Activated CD4-positive, alpha-beta T cell treated with anti-CD3 and anti-CD28 coated beads, Interleukin-2, Interleukin-6, amounts not matched to agents 100 ng/mL and 50 ng/mL, durations not matched to agents 16 hours and 8 hours (primary cell): ENCODE measurements around the gene POU2F1.
"Not testable (repeated sequence)": the region's sequence is repeated elsewhere in the genome, so short reads cannot be mapped to it uniquely, and the experiment has no call there.

ENCODE experiments used
- DNase-seq: peaks from one replicate; pipeline ENCODE4 v3.0.0-alpha.2; 2020

The POU2F1 gene

GRCh38 chr1:167233373-167233772 lies 12.7 kb downstream of the POU2F1 start:
- no peak for DNase-seq

DNA sequence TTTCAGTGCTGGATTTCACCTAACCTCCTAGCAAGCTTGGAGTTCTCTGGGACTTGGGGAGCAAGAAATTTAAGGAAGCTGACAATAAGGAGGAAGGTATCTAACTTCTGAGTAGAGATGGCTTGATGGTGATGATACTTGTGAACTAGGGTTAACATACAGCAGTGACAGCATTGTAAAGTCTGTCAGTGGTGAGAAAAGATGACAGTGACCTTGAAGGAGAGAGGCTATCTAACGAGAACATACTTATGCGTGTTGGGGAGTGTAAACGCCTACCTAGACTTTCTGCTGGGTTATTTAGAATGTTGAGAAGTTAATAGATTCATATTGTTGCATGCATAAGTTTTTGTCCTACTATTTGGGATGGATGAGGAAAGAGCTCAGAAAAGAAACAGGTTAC lies 16.3 kb downstream of the POU2F1 start:
- DNase-seq, result no peak

GRCh38 chr1:167238713-167239112 lies 18.0 kb downstream of the POU2F1 start:
- DNase-seq, result no peak

DNA sequence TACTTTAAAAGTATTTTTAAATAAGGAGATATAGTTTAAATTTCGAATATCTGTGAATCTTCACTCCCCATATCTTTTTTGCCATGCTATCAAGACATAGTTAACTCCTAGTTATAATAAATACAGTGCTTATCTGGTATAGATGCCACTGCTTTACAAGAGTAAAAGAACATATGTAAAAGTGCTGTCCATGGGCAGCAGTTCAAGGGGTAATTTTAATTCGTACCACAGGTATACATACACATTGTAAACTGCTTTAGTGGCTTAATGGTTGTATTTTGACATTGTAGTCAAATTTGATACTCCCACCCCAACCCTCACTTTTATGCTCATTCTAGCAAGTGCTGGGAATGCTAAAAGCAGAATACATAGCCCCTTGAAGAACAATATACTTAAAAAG lies 18.6 kb downstream of the POU2F1 start:
- DNase-seq, result no peak

- DNase-seq, result no peak
These were observed 23.6 kb downstream of the POU2F1 start for GRCh38 chr1:167244244-167244643.

DNA sequence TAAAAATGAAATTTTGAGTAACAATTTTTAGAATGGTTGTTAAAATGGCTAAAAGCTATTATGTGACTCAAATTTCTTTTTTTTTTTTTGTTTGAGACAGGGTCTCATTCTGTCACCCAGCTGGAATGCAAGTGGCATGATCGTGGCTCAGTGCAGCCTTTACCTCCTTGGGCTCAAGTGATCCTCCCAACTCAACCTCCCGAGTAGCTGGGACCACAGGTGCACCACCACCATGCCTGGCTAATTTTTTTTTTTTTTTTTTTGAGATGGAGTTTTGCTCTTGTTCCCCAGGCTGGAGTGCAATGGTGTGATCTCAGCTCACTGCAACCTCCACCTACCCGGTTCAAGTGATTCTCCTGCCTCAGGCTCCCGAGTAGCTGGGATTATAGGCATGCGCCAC lies 24.5 kb downstream of the POU2F1 start:
- not testable (repeated sequence) for DNase-seq

- no peak for DNase-seq
These were observed 26.3 kb downstream of the POU2F1 start for GRCh38 chr1:167246971-167247370.

- no peak for DNase-seq
These were observed 27.1 kb downstream of the POU2F1 start for GRCh38 chr1:167247754-167248153.

GRCh38 chr1:167248707-167249642 lies 28.3 kb downstream of the POU2F1 start:
- no peak for DNase-seq

DNA sequence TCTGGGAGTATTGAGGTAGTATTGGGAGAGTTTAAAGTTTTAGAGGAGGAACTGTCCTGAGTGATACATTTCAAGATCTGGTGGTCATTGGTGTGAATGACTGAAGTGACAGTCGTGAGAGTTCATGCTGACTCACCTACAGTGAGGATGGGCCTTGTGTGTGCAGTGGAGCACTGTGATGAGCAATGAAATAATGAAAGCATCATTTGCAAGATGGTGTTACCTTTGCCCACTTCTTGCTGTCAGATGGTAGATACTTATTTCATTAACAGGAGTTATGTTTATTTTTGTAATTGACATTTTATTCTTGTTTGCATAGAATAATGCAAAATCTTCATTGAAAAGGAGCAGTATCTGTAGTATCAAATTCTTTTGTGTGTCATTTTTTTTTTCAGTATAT lies 29.0 kb downstream of the POU2F1 start:
- peak; percentile 52 for DNase-seq

DNA sequence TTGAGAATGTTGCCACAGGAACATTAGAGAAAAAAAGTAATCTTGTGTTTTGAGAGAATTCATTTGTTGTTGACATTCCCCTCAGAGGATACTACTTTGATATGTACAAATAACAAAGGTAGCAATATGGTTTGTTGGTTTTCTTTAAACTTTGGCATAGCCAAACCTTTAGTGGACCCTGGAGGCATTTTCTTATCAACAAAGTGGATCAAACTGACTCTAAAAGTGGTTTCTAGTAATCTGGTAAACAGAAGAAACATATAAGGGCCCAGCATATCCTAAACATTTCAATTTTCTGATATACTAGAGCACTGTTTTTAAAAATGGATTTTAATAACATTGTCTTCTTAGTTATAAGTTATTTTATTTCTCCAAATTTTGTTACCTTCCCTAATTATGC lies 29.8 kb downstream of the POU2F1 start:
- no peak for DNase-seq

DNA sequence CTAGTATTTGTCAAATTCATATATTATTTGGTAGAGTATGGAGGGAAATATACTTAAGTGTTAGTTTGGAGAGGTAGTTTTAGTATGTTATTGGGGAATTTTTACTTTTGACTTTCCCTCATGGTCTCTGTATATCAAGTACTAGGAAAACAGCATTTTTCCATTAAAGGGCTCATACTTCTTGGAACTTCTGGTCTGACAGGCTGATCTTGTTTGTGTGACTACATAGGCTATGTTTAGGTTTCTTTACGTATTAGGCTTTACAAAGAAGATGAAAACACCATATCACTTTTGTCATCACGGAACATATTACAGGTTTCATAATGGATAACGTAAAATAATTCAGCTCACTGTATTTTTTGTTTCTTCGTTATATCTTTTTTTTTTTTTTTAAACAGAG lies 30.8 kb downstream of the POU2F1 start:
- DNase-seq, result no peak

DNA sequence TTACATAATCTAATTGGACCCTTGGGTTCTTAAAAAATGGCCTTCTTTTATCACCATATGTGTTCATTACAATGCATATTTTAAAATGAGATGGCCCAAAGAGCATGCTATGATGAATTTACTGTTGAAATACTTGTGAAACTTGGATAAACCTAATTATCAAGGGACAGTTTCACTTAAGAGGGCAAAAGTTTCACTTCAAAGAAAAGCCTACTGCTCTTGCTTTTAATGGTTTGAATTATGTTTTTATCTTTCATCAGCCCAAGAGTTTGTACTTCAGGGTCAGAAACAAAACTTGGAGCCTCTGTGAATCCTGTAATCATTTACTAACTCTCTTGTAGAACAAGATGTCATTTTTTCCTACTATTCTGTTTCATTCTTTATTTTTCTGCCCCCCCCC lies 32.3 kb downstream of the POU2F1 start:
- no peak for DNase-seq

GRCh38 chr1:167258858-167259257 lies 38.2 kb downstream of the POU2F1 start:
- no peak for DNase-seq

DNA sequence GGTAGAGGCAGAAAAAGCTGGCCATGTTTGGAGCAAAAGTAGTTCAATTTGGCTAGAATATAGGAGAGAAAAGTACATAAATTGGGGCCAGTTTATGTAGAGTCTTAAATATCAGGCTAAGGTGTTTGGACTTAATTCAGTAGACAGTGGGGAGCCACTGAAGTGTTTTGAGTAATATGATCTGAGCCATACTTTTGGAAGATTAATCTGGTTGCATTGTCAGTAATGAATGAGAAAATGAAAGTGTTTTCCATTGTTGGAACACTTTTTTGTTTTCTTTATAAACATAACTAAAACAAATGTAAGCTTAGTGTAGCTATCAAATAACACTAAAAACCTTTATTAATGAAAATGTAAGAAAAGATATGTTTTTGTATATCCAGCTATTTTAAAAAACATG lies 42.1 kb downstream of the POU2F1 start:
- DNase-seq, result no peak

GRCh38 chr1:167263344-167263743 lies 42.7 kb downstream of the POU2F1 start:
- no peak for DNase-seq

GRCh38 chr1:167263819-167264464 lies 43.3 kb downstream of the POU2F1 start:
- DNase-seq, result no peak

DNA sequence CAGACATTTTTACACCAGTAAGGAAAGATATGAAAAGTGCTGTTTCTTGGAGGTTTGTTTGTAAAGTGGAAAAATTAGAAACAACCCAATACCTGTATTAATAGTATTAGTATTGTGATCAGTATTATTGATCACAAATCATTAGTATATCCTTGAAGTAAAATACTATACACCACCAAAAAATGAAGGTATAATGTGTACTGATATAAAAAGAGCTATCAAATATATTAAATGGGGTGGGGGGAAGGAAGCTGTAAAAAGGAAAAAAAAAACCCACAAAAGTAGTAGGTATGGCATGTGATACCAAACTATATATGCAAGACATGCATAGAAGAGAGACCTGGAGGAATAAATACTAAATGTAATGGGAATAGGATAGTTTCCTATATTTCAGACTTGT lies 46.3 kb downstream of the POU2F1 start:
- no peak for DNase-seq

DNA sequence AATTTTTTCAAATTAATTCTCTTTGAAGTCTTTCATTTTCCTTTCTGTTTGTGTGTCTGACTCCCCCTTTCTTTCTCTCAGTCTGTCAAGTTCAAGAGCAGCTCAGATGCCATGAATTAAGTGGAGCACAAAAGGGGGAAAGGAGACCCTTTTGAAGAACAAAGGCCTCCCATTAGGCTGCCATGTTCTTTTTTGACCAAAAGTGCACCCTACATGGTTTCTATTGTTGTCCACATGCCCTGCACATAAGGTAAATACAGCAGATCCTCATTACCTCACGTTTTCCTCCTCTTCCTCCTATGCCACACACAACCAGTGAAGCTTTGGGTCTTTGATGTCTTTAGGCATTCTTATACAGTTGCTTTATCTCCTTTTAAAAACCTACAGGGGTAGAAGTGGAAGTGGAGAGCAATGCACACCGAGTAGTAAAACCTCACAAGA lies 47.7 kb downstream of the POU2F1 start:
- no peak for DNase-seq

DNA sequence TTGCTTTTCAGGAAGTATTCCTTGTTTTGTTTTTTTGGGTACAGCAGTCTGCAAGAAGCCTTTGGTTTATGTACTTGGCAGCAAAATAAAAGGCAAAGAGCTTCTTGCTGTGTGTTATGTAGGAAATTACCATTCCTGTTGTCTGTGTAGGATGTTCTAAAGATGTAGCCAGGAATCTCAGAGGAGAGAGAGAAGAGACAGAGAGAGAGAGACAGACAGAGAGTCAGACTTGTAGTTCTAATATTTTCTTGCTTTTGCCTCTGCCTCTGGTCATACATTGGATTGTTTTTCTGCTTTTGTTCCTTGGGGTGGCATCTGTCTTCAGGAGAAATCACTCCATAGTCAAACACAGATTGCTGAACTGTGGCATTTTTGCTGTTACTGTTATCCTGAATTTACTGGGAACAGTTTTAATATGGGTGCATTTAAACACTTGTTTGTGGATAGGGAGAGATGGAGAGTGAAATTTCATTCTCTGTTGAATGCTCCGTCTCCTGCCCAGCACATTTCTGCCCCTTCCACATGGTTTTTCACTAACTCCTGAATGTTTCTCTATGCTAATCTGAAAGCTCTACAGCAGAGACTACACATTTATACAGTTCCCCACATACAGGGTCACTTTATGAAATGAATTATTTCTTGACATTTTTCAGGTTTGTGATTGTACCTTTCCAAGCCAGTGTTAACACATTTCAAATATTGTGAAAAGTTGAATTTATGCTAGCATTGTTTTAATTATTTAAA lies 49.8 kb downstream of the POU2F1 start:
- DNase-seq, result no peak

DNA sequence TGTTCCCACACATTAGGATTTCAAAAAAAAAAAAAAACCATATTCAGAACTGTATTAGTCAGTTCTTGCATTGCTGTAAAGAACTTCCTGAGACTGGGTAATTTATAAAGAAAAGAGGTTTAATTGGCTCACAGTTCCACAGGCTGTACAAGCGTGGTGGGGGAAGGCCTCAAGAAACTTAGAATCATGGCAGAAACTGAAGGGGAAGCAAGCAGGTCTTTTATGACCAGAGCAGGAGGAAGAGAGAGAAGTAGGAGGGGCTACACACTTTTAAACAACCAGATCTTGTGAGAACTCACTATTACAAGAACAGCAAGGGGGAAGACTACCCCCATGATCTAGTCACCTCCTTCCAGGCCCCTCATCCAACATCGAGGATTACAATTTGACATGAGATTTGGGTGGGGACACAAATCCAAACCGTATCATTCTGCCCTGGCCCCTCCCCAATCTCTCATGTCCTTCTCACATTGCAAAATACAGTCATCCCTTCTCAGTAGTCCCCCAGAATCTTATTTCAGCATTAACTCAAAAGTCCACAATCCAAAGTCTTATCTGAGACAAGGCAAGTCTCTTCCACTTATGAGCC lies 51.8 kb downstream of the POU2F1 start:
- no peak for DNase-seq

- no peak for DNase-seq
These were observed 52.5 kb downstream of the POU2F1 start for GRCh38 chr1:167273027-167273800.
